ENCODE results near the gene NSF.

- TF ChIP-seq SIN3A (IDR thresholded peaks at IDR 0.05; ENCODE audit: borderline replicate concordance, insufficient read depth, low read depth, low read length): no peak
- no peak for TF ChIP-seq CTCF (IDR thresholded peaks at IDR 0.05)
Observed at GRCh38 chr17:46764000-46764708, 173.7 kb downstream of the NSF start.

Measured in Panc1 (cell line).